Vagina (tissue), 2 donors: ENCODE data around the gene MEGF8. TPM values are rescaled to one million over a fixed set of nuclear protein-coding genes. Genes with fewer than 3 reads are reported as not detected.

ENCODE experiments used
- DNase-seq, 2 donors: peaks; one replicate each; pipeline ENCODE4 v3.0.0-alpha.2; 2017; ENCODE audit errors: extremely low spot score in 2 of 2
- H3K27ac ChIP-seq: fragments of 200-600 bp; sonication (generic); one replicate; pipeline ENCODE4 v1.5.1; 2019
- H3K27me3 ChIP-seq: fragments of 200-600 bp; sonication (generic); one replicate; pipeline ENCODE4 v1.5.1; 2019
- H3K36me3 ChIP-seq, 2 donors: fragments of 200-600 bp; sonication (generic); one replicate each; pipeline ENCODE4 v1.5.1; 2017 to 2019
- H3K4me1 ChIP-seq: fragments of 200-600 bp; sonication (generic); one replicate; pipeline ENCODE4 v1.5.1; 2019
- H3K4me3 ChIP-seq, 2 donors: fragments of 200-600 bp; sonication (generic); 1 replicate in 1 of 2; 2 replicates in 1 of 2; pipeline ENCODE4 v1.5.1; 2016 to 2019
- H3K9me3 ChIP-seq: fragments of 200-600 bp; sonication (generic); one replicate; pipeline ENCODE4 v1.5.1; 2019
- CTCF ChIP-seq, 3 experiments: fragments of 450-650 bp in 2 of 3; fragments of 200-600 bp in 1 of 3; sonication (generic) in 1 of 3; IDR thresholded peaks; one replicate each; pipeline ENCODE4 v1.5.1; 2017 to 2019; ENCODE audit warnings: antibody characterized with exemption in 3 of 3, mild to moderate bottlenecking in 2 of 3, moderate library complexity in 2 of 3
- POLR2A ChIP-seq, 2 donors: fragments of 450-650 bp; IDR thresholded peaks; one replicate each; pipeline ENCODE4 v1.6.1; 2017; ENCODE audit warnings: antibody characterized with exemption in 2 of 2, mild to moderate bottlenecking in 2 of 2, moderate library complexity in 2 of 2
- POLR2AphosphoS5 ChIP-seq, 2 donors: sonication (generic); formaldehyde crosslinking; IDR thresholded peaks; one replicate each; pipeline ENCODE4 v1.9.0; 2017; ENCODE audit warnings: antibody characterized with exemption in 2 of 2, mild to moderate bottlenecking in 2 of 2, low read depth in 1 of 2; ENCODE audit not compliant: insufficient read depth in 1 of 2
- intact Hi-C: fragments of 100-400 bp; cut with DNase I; formaldehyde crosslinking; loops from one replicate; pipeline ENCODE4 v1.15.1; 2023
- total RNA-seq: library from RNA; depleted of rRNA; stranded (reverse); fragments of >200 nt; gene quantifications from one replicate; pipeline ENCODE4 v1.2.3, GENCODE V29; 2016

Gene MEGF8
- total RNA-seq, 1 donor from 2014 or later, result 13.5 TPM

- no peaks in the 10 kb centered on the region for H3K9me3 ChIP-seq
- peaks cover 47% of the 10 kb centered on the region for H3K4me1 ChIP-seq
- intact Hi-C loops, result no loop called here
- DNase-seq, result no peak
- H3K27ac ChIP-seq, result peak overlapping the region; percentile 94
- peak overlapping the region; percentile 11 to 90 for H3K4me3 ChIP-seq
- TF ChIP-seq POLR2AphosphoS5 (IDR thresholded peaks at IDR 0.05; ENCODE audit: insufficient read depth in 1 of 2, low read depth in 1 of 2) (no peak), CTCF (IDR thresholded peaks at IDR 0.05) (no peak), POLR2A (IDR thresholded peaks at IDR 0.05) (no peak)
- no peaks in the 10 kb centered on the region for H3K27me3 ChIP-seq
- H3K36me3 ChIP-seq, result peaks cover 0 to 41% of the 10 kb centered on the region in 2 donors
These were observed 39.0 kb upstream of the MEGF8 start for GRCh38 chr19:42286349-42287016.

- no peak for DNase-seq
- peak overlapping the region in 1 of 2 donors; percentile 90 for H3K4me3 ChIP-seq
- H3K36me3 ChIP-seq, result peaks cover 0 to 45% of the 10 kb centered on the region in 2 donors
- no peaks in the 10 kb centered on the region for H3K27me3 ChIP-seq
- peaks cover 40% of the 10 kb centered on the region for H3K4me1 ChIP-seq
- H3K9me3 ChIP-seq, result no peaks in the 10 kb centered on the region
- TF ChIP-seq CTCF (IDR thresholded peaks at IDR 0.05) (no peak), POLR2AphosphoS5 (IDR thresholded peaks at IDR 0.05; ENCODE audit: insufficient read depth in 1 of 2, low read depth in 1 of 2) (no peak), POLR2A (IDR thresholded peaks at IDR 0.05) (no peak)
- intact Hi-C loops, result no loop called here
- peak overlapping the region; percentile 94 for H3K27ac ChIP-seq
These were observed 38.2 kb upstream of the MEGF8 start for GRCh38 chr19:42287017-42287826.

- Histone ChIP-seq H3K27me3 (no peaks in the 10 kb centered on the region), H3K9me3 (no peaks in the 10 kb centered on the region), H3K4me1 (peaks cover 35% of the 10 kb centered on the region), H3K36me3 (peaks cover 0 to 50% of the 10 kb centered on the region in 2 donors), H3K4me3 (no peak overlapping the region), H3K27ac (no peak overlapping the region)
- TF ChIP-seq CTCF (IDR thresholded peaks at IDR 0.05), result no peak
- DNase-seq, result no peak
- intact Hi-C loops, result no loop called here
These were observed 37.7 kb upstream of the MEGF8 start for GRCh38 chr19:42287827-42288107.

- H3K4me1 ChIP-seq, result peaks cover 28% of the 10 kb centered on the region
- H3K27me3 ChIP-seq, result no peaks in the 10 kb centered on the region
- no peak for DNase-seq
- intact Hi-C loops, result no loop called here
- peaks cover 0 to 54% of the 10 kb centered on the region in 2 donors for H3K36me3 ChIP-seq
- TF ChIP-seq CTCF (IDR thresholded peaks at IDR 0.05), result no peak
- TF ChIP-seq POLR2AphosphoS5 (IDR thresholded peaks at IDR 0.05; ENCODE audit: insufficient read depth in 1 of 2, low read depth in 1 of 2), result no peak
- no peak for TF ChIP-seq POLR2A (IDR thresholded peaks at IDR 0.05)
- H3K27ac ChIP-seq, result no peak overlapping the region
- H3K4me3 ChIP-seq, result no peak overlapping the region
- no peaks in the 10 kb centered on the region for H3K9me3 ChIP-seq
These were observed 37.0 kb upstream of the MEGF8 start for GRCh38 chr19:42288387-42288786.
